PC-3 (cell line): Measurements from ENCODE around the gene UBE4A.

Experiments used
- CTCF ChIP-seq: fragments of 300-600 bp; sonication (generic); conservative IDR thresholded peaks from 2 replicates; pipeline ENCODE4 v1.5.1; 2017; ENCODE audit warnings: antibody characterized with exemption, low read depth, mild to moderate bottlenecking, low read length
- EZH2 ChIP-seq: fragments of 300-600 bp; sonication (generic); IDR thresholded peaks from one replicate; pipeline ENCODE4 v1.6.1; 2017; ENCODE audit warnings: antibody characterized with exemption, mild to moderate bottlenecking, low read length; ENCODE audit not compliant: unreplicated experiment

DNA sequence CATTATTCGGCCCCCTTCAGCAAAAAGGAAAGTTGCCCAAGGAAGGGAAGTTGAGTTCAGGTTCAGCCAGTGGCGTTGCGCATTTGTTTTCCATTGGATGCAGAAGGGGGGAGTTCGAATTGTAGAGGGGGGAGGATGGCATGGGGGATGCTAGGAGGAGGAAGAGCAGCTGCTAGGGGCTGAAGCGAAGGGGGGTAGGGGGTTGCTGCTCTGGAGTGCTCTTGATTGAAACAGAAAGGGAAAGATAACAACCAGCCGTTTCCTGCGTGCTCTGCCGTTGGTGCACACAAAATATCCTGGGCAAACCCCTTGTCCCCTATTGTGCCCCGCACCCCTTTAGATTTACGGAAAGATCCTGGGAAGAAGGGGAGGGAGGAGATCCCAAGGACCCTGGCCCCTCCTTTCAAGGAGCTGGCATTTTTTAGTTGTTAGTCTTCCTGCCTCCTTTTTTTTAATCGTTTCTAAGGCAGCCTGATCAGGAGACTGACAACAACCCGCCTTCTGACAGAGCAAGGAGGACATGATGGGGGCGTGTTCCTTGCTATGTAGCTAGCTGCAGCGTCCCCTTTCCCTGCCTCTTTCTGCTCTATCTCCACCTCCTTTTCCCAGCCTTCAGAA is 79.0 kb downstream of the UBE4A start:
- TF ChIP-seq CTCF, result no peak
- TF ChIP-seq EZH2, result no peak
